Suppressor macrophage treated with lipopolysaccharide for 4 hours (primary cell): ENCODE measurements around the gene RFX1.

Experiments used
- DNase-seq: peaks from one replicate; pipeline ENCODE4 v3.0.0-alpha.2; 2020

RFX1 gene

GRCh38 chr19:13995878-13996765 is 10.0 kb downstream of the RFX1 start:
- DNase-seq: no peak

GRCh38 chr19:13995017-13995728 is 10.9 kb downstream of the RFX1 start:
- DNase-seq: no peak

- DNase-seq: no peak
Measured at GRCh38 chr19:13993590-13994300, 12.4 kb downstream of the RFX1 start.

GRCh38 chr19:13992025-13992424 is 14.1 kb downstream of the RFX1 start:
- no peak for DNase-seq

- no peak for DNase-seq
Measured at GRCh38 chr19:13990085-13990484, 16.0 kb downstream of the RFX1 start.

GRCh38 chr19:13989487-13989886 is 16.6 kb downstream of the RFX1 start:
- DNase-seq: no peak

GRCh38 chr19:13987101-13987890 is 18.8 kb downstream of the RFX1 start:
- peak; percentile 44 for DNase-seq

- peak; percentile 93 for DNase-seq
Measured at GRCh38 chr19:13986348-13986904, 19.7 kb downstream of the RFX1 start.

GRCh38 chr19:13985771-13986347 is 20.3 kb downstream of the RFX1 start:
- DNase-seq: no peak

GRCh38 chr19:13984875-13985741 is 21.0 kb downstream of the RFX1 start:
- DNase-seq: no peak

- DNase-seq: no peak
Measured at GRCh38 chr19:13984186-13984585, 21.9 kb downstream of the RFX1 start.

- no peak for DNase-seq
Measured at GRCh38 chr19:13983213-13983889, 22.8 kb downstream of the RFX1 start.

GRCh38 chr19:13982773-13983172 is 23.3 kb downstream of the RFX1 start:
- DNase-seq: no peak

- no peak for DNase-seq
Measured at GRCh38 chr19:13981988-13982501, 24.1 kb downstream of the RFX1 start.

- no peak for DNase-seq
Measured at GRCh38 chr19:13981467-13981866, 24.7 kb downstream of the RFX1 start.

- no peak for DNase-seq
Measured at GRCh38 chr19:13981021-13981420, 25.1 kb downstream of the RFX1 start.

- DNase-seq: no peak
Measured at GRCh38 chr19:13980340-13980739, 25.8 kb downstream of the RFX1 start.

GRCh38 chr19:13979686-13980085 is 26.4 kb downstream of the RFX1 start:
- DNase-seq: no peak

GRCh38 chr19:13979244-13979615 is 26.9 kb downstream of the RFX1 start:
- DNase-seq: no peak
